H9 (cell line): ENCODE results near the gene CHD3. TPM values are rescaled to one million over a fixed set of nuclear protein-coding genes. Genes with fewer than 3 reads are reported as not detected.
A peak's percentile ranks its signal among the peaks of the same experiment; 100 is the strongest.

Source experiments
- DNase-seq: peaks from one replicate; pipeline ENCODE4 v3.0.0-alpha.2; 2017
- H2AFZ ChIP-seq: one replicate; pipeline ENCODE4 v1.6.1; 2013; ENCODE audit warnings: mild to moderate bottlenecking, low read length, control low read depth, moderate library complexity
- H2AK5ac ChIP-seq: 2 replicates; pipeline ENCODE4 v1.6.1; 2013; ENCODE audit warnings: low read length, control low read depth, mixed read lengths; ENCODE audit not compliant: insufficient read length
- H2BK120ac ChIP-seq: one replicate; pipeline ENCODE4 v1.6.1; 2013; ENCODE audit warnings: low read depth, mild to moderate bottlenecking, low read length, control low read depth, inconsistent platforms; ENCODE audit not compliant: poor library complexity, severe bottlenecking
- H2BK12ac ChIP-seq: 2 replicates; pipeline ENCODE4 v1.6.1; 2013; ENCODE audit warnings: low read length, control low read depth, mixed read lengths, low read depth; ENCODE audit not compliant: insufficient read length
- H2BK15ac ChIP-seq: 2 replicates; pipeline ENCODE4 v1.6.1; 2013; ENCODE audit warnings: low read depth, low read length, control low read depth
- H2BK20ac ChIP-seq: one replicate; pipeline ENCODE4 v1.6.1; 2013; ENCODE audit warnings: low read depth, mild to moderate bottlenecking, low read length, control low read depth, inconsistent platforms; ENCODE audit not compliant: poor library complexity, severe bottlenecking
- H2BK5ac ChIP-seq: 2 replicates; pipeline ENCODE4 v1.6.1; 2013; ENCODE audit warnings: low read length, control low read depth, mixed read lengths; ENCODE audit not compliant: insufficient read length
- H3K14ac ChIP-seq: 2 replicates; pipeline ENCODE4 v1.6.1; 2013; ENCODE audit warnings: low read length, control low read depth; ENCODE audit not compliant: insufficient read depth
- H3K18ac ChIP-seq: 2 replicates; pipeline ENCODE4 v1.6.1; 2013; ENCODE audit warnings: low read depth, mild to moderate bottlenecking, mixed read lengths, low read length, control low read depth; ENCODE audit not compliant: insufficient read length
- H3K23ac ChIP-seq: 2 replicates; pipeline ENCODE4 v1.6.1; 2013; ENCODE audit warnings: low read length, control low read depth, mixed read lengths, low read depth; ENCODE audit not compliant: insufficient read length
- H3K23me2 ChIP-seq: 2 replicates; pipeline ENCODE4 v1.6.1; 2013; ENCODE audit warnings: low read depth, mild to moderate bottlenecking, mixed read lengths, low read length, control low read depth; ENCODE audit not compliant: insufficient read length, poor library complexity, severe bottlenecking
- H3K27ac ChIP-seq: 2 replicates; pipeline ENCODE4 v1.5.1; 2013; ENCODE audit warnings: low read length, control low read depth, mixed read lengths, low read depth; ENCODE audit not compliant: insufficient read length
- H3K27me3 ChIP-seq: 2 replicates; pipeline ENCODE4 v1.6.1; 2013; ENCODE audit warnings: low read length, control low read depth, inconsistent platforms; ENCODE audit not compliant: insufficient read depth
- H3K4ac ChIP-seq: 2 replicates; pipeline ENCODE4 v1.6.1; 2013; ENCODE audit warnings: low read depth, mild to moderate bottlenecking, control low read depth, inconsistent platforms, low read length, moderate library complexity
- H3K4me1 ChIP-seq: 2 replicates; pipeline ENCODE4 v1.6.1; 2013; ENCODE audit warnings: low read length, control low read depth, inconsistent platforms; ENCODE audit not compliant: insufficient read depth
- H3K4me2 ChIP-seq: 2 replicates; pipeline ENCODE4 v1.6.1; 2013; ENCODE audit warnings: low read length, control low read depth, mixed read lengths; ENCODE audit not compliant: insufficient read length, insufficient read depth
- H3K56ac ChIP-seq: 2 replicates; pipeline ENCODE4 v1.6.1; 2013; ENCODE audit warnings: low read depth, mild to moderate bottlenecking, mixed read lengths, low read length, control low read depth; ENCODE audit not compliant: insufficient read length
- H3K79me1 ChIP-seq: 2 replicates; pipeline ENCODE4 v1.6.1; 2013; ENCODE audit warnings: low read depth, mild to moderate bottlenecking, moderate library complexity, low read length, control low read depth, inconsistent platforms; ENCODE audit not compliant: insufficient read depth, poor library complexity, severe bottlenecking
- H3K79me2 ChIP-seq: 2 replicates; pipeline ENCODE4 v1.6.1; 2013; ENCODE audit warnings: low read length, control low read depth, inconsistent platforms; ENCODE audit not compliant: insufficient read depth
- H3K9ac ChIP-seq: 2 replicates; pipeline ENCODE4 v1.6.1; 2013; ENCODE audit warnings: low read length, control low read depth, mixed read lengths; ENCODE audit not compliant: insufficient read length; ENCODE audit errors: extremely low read depth
- H3K9me3 ChIP-seq: one replicate; pipeline ENCODE4 v1.6.1; 2013; ENCODE audit warnings: low read depth, low read length, inconsistent platforms; ENCODE audit not compliant: control insufficient read depth
- H3T11ph ChIP-seq: one replicate; pipeline ENCODE4 v1.6.1; 2013; ENCODE audit warnings: mild to moderate bottlenecking, low read length, control low read depth, inconsistent platforms
- H4K20me1 ChIP-seq: one replicate; pipeline ENCODE4 v1.6.1; 2013; ENCODE audit not compliant: control insufficient read depth, insufficient read length, insufficient read depth
- H4K5ac ChIP-seq: 2 replicates; pipeline ENCODE4 v1.6.1; 2013; ENCODE audit warnings: low read depth, mild to moderate bottlenecking, mixed read lengths, low read length, control low read depth; ENCODE audit not compliant: insufficient read length
- H4K8ac ChIP-seq: replicated peaks from 2 replicates; pipeline ENCODE4 v1.6.1; 2013; ENCODE audit warnings: low read length, control low read depth, mixed read lengths, low read depth; ENCODE audit not compliant: insufficient read length
- H4K91ac ChIP-seq: 2 replicates; pipeline ENCODE4 v1.6.1; 2013; ENCODE audit warnings: low read depth, mild to moderate bottlenecking, moderate library complexity, mixed read lengths, low read length, control low read depth; ENCODE audit not compliant: insufficient read length
- H3K27ac Mint-ChIP-seq, 3 experiments: 2 replicates in 2 of 3; 3 replicates in 1 of 3; pipeline ENCODE4 v1.8.0; 2020 to 2021; ENCODE audit warnings: mixed read lengths in 3 of 3, mild to moderate bottlenecking in 1 of 3, moderate library complexity in 1 of 3
- H3K27me3 Mint-ChIP-seq: 2 replicates; pipeline ENCODE4 v1.8.0; 2021; ENCODE audit warnings: low read depth, mild to moderate bottlenecking, moderate library complexity, mixed read lengths
- H3K36me3 Mint-ChIP-seq, 3 experiments: 2 replicates in 2 of 3; 3 replicates in 1 of 3; pipeline ENCODE4 v1.8.0; 2020 to 2021; ENCODE audit warnings: low read depth in 3 of 3, mixed read lengths in 3 of 3; ENCODE audit not compliant: insufficient read depth in 1 of 3
- H3K4me1 Mint-ChIP-seq, 2 experiments: 2 replicates each; pipeline ENCODE4 v1.8.0; 2020; ENCODE audit warnings: mixed read lengths in 2 of 2
- H3K4me3 Mint-ChIP-seq, 2 experiments: 2 replicates in 1 of 2; 3 replicates in 1 of 2; pipeline ENCODE4 v1.8.0; 2020 to 2021; ENCODE audit warnings: mild to moderate bottlenecking in 2 of 2, mixed read lengths in 2 of 2, moderate library complexity in 1 of 2
- H3K9me3 Mint-ChIP-seq, 2 experiments: 2 replicates in 1 of 2; 3 replicates in 1 of 2; pipeline ENCODE4 v1.8.0; 2020; ENCODE audit warnings: mild to moderate bottlenecking in 2 of 2, mixed read lengths in 2 of 2, moderate library complexity in 1 of 2
- CTCF ChIP-seq: fragments of 200-600 bp; sonication (generic); conservative IDR thresholded peaks from 3 replicates; pipeline ENCODE4 v1.8.0; 2021; ENCODE audit warnings: antibody characterized with exemption, mild to moderate bottlenecking
- WGBS: extraction: QIAGEN DNeasy Blood & Tissue Kit; methylation state at CpG from one replicate; pipeline ENCODE4 v1.1.7; 2013; ENCODE audit warnings: missing lambda C conversion rate, low lambda C conversion rate, mixed read lengths; ENCODE audit not compliant: insufficient read length; ENCODE audit errors: extremely low coverage; 5-methylcytosine and 5-hydroxymethylcytosine counted together
- total RNA-seq: library from RNA; stranded (reverse); gene quantifications from 2 replicates; pipeline ENCODE4 v1.2.1, GENCODE V29; 2021

The CHD3 gene
- total RNA-seq, 1 experiment from 2014 or later, result 33.2 TPM

DNA sequence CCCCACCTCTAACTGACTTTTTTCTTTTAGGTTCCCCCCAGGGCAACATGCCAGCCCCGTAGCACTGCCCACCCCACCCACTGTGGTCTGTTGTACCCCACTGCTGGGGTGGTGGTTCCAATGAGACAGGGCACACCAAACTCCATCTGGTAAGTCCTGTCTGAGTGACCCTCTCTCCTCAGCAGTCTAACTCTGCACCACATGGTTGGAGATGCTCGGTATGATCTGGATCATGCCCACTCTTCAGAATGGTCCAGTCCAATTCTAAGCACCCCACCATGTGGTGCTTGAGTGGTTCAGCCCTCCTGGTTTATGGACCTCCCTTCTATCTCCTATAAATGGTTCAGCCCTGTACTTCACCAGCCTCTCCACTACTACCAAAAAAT is 48.7 kb upstream of the CHD3 start:
- no peak overlapping the region for H4K91ac ChIP-seq
- H3K4ac ChIP-seq, result no peak overlapping the region
- no peak overlapping the region for H2BK20ac ChIP-seq
- Mint-ChIP-seq H3K36me3 (peaks cover 2 to 11% (median 9%) of the 10 kb centered on the region in 3 experiments; a peak in 5 of 7 replicates), H3K9me3 (no peaks in the 10 kb centered on the region; a peak in 1 of 5 replicates), H3K4me1 (peaks cover 44 to 56% of the 10 kb centered on the region in 2 experiments), H3K27ac (no peak overlapping the region), H3K27me3 (peaks cover 30% of the 10 kb centered on the region), H3K4me3 (peak overlapping the region in 1 of 2 experiments; percentile 89; a peak in 2 of 5 replicates)
- no peak overlapping the region for H2BK5ac ChIP-seq
- H2AFZ ChIP-seq, result no peak overlapping the region
- no peak for TF ChIP-seq CTCF
- H2AK5ac ChIP-seq, result no peak overlapping the region
- no peak overlapping the region for H3T11ph ChIP-seq
- H2BK120ac ChIP-seq, result no peak overlapping the region
- H3K14ac ChIP-seq, result no peak overlapping the region
- no peaks in the 10 kb centered on the region for H3K79me1 ChIP-seq
- no peak overlapping the region for H3K56ac ChIP-seq
- H3K27me3 ChIP-seq, result peaks cover 28% of the 10 kb centered on the region; the same call in 1 of the 2 replicates
- no peak overlapping the region for H3K4me2 ChIP-seq
- H3K23me2 ChIP-seq, result peaks cover 49% of the 10 kb centered on the region
- no peak overlapping the region for H2BK15ac ChIP-seq
- H2BK12ac ChIP-seq, result no peak overlapping the region
- no peak overlapping the region for H4K8ac ChIP-seq
- no peak overlapping the region for H3K27ac ChIP-seq
- no peak overlapping the region for H4K5ac ChIP-seq
- no peaks in the 10 kb centered on the region; the same call in 1 of the 2 replicates for H3K4me1 ChIP-seq
- no peaks in the 10 kb centered on the region for H3K79me2 ChIP-seq
- H3K18ac ChIP-seq, result no peak overlapping the region
- DNase-seq, result no peak
- H3K9ac ChIP-seq, result no peak overlapping the region
- no CpG with 5 or more reads among the region's 2 CpGs for WGBS
- no peaks in the 10 kb centered on the region for H3K9me3 ChIP-seq
- H3K23ac ChIP-seq, result no peak overlapping the region
- no peaks in the 10 kb centered on the region for H4K20me1 ChIP-seq
